ENCODE measurements around the gene MYPN.

Gene MYPN

GRCh38 chr10:68135922-68136792, 26.9 kb downstream of the MYPN start (continued):
- TF ChIP-seq ZNF391 (tag by site-specific recombination; IDR thresholded peaks at IDR 0.05; ENCODE audit: borderline replicate concordance, low read depth) = 0 out of 2 replicates have a peak, but pooled peaks have one; percentile 29
- TF ChIP-seq ZNF776 (tag by site-specific recombination; IDR thresholded peaks at IDR 0.05; ENCODE audit: borderline replicate concordance) = no peak
- TF ChIP-seq, protein P1, sequence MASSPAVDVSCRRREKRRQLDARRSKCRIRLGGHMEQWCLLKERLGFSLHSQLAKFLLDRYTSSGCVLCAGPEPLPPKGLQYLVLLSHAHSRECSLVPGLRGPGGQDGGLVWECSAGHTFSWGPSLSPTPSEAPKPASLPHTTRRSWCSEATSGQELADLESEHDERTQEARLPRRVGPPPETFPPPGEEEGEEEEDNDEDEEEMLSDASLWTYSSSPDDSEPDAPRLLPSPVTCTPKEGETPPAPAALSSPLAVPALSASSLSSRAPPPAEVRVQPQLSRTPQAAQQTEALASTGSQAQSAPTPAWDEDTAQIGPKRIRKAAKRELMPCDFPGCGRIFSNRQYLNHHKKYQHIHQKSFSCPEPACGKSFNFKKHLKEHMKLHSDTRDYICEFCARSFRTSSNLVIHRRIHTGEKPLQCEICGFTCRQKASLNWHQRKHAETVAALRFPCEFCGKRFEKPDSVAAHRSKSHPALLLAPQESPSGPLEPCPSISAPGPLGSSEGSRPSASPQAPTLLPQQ (tag by site-specific recombination; IDR thresholded peaks at IDR 0.05) = peak; percentile 90
- TF ChIP-seq, protein P2, sequence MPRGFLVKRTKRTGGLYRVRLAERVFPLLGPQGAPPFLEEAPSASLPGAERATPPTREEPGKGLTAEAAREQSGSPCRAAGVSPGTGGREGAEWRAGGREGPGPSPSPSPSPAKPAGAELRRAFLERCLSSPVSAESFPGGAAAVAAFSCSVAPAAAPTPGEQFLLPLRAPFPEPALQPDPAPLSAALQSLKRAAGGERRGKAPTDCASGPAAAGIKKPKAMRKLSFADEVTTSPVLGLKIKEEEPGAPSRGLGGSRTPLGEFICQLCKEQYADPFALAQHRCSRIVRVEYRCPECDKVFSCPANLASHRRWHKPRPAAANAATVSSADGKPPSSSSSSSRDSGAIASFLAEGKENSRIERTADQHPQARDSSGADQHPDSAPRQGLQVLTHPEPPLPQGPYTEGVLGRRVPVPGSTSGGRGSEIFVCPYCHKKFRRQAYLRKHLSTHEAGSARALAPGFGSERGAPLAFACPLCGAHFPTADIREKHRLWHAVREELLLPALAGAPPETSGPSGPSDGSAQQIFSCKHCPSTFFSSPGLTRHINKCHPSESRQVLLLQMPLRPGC (tag by site-specific recombination; IDR thresholded peaks at IDR 0.05) = peak; percentile 97
- TF ChIP-seq TSHZ1 (tag by site-specific recombination; IDR thresholded peaks at IDR 0.05; ENCODE audit: borderline replicate concordance) = peak; percentile 68
- TF ChIP-seq ZNF335 (tag by site-specific recombination; conservative IDR thresholded peaks at IDR 0.05) = peak; percentile 87
- no peak for TF ChIP-seq REPIN1 (tag by site-specific recombination; IDR thresholded peaks at IDR 0.05; ENCODE audit: low read depth)
- no peak for TF ChIP-seq KLF7 (tag by site-specific recombination; IDR thresholded peaks at IDR 0.05; ENCODE audit: borderline replicate concordance)
- peak; percentile 18; the same call in 1 of the 2 replicates for TF ChIP-seq KLF10 (tag by site-specific recombination; IDR thresholded peaks at IDR 0.05)
- TF ChIP-seq ZBTB7A (tag by site-specific recombination; IDR thresholded peaks at IDR 0.05; ENCODE audit: low read depth) = no peak
- TF ChIP-seq, protein P3, sequence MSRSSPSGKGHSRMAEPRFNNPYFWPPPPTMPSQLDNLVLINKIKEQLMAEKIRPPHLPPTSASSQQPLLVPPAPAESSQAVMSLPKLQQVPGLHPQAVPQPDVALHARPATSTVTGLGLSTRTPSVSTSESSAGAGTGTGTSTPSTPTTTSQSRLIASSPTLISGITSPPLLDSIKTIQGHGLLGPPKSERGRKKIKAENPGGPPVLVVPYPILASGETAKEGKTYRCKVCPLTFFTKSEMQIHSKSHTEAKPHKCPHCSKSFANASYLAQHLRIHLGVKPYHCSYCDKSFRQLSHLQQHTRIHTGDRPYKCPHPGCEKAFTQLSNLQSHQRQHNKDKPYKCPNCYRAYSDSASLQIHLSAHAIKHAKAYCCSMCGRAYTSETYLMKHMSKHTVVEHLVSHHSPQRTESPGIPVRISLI (tag by site-specific recombination; IDR thresholded peaks at IDR 0.05) = peak; percentile 76
- no peak for TF ChIP-seq GLIS1 (tag by site-specific recombination; IDR thresholded peaks at IDR 0.05)
- TF ChIP-seq ZNF501 (tag by site-specific recombination; IDR thresholded peaks at IDR 0.05) = 0 out of 2 replicates have a peak, but pooled peaks have one; percentile 24
- TF ChIP-seq KLF8 (tag by site-specific recombination; IDR thresholded peaks at IDR 0.05) = peak; percentile 54; the same call in 1 of the 2 replicates
- TF ChIP-seq, protein P4, sequence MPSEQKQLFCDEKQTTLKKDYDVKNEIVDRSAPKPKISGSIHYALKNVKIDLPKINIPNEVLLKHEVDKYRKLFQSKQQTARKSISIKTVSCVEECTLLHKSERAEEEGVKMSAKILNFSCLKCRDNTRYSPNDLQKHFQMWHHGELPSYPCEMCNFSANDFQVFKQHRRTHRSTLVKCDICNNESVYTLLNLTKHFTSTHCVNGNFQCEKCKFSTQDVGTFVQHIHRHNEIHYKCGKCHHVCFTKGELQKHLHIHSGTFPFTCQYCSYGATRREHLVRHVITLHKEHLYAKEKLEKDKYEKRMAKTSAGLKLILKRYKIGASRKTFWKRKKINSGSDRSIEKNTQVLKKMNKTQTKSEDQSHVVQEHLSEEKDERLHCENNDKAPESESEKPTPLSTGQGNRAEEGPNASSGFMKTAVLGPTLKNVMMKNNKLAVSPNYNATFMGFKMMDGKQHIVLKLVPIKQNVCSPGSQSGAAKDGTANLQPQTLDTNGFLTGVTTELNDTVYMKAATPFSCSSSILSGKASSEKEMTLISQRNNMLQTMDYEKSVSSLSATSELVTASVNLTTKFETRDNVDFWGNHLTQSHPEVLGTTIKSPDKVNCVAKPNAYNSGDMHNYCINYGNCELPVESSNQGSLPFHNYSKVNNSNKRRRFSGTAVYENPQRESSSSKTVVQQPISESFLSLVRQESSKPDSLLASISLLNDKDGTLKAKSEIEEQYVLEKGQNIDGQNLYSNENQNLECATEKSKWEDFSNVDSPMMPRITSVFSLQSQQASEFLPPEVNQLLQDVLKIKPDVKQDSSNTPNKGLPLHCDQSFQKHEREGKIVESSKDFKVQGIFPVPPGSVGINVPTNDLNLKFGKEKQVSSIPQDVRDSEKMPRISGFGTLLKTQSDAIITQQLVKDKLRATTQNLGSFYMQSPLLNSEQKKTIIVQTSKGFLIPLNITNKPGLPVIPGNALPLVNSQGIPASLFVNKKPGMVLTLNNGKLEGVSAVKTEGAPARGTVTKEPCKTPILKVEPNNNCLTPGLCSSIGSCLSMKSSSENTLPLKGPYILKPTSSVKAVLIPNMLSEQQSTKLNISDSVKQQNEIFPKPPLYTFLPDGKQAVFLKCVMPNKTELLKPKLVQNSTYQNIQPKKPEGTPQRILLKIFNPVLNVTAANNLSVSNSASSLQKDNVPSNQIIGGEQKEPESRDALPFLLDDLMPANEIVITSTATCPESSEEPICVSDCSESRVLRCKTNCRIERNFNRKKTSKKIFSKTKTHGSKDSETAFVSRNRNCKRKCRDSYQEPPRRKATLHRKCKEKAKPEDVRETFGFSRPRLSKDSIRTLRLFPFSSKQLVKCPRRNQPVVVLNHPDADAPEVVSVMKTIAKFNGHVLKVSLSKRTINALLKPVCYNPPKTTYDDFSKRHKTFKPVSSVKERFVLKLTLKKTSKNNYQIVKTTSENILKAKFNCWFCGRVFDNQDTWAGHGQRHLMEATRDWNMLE (tag by site-specific recombination; conservative IDR thresholded peaks at IDR 0.05; ENCODE audit: low read depth) = no peak
- peak; percentile 81 for TF ChIP-seq ZNF24 (tag by site-specific recombination; IDR thresholded peaks at IDR 0.05)
- no peak for TF ChIP-seq ZSCAN4 (tag by site-specific recombination; IDR thresholded peaks at IDR 0.05)
- TF ChIP-seq ZNF184 (tag by site-specific recombination; IDR thresholded peaks at IDR 0.05) = peak; percentile 28
- TF ChIP-seq ZFP69B (tag by site-specific recombination; IDR thresholded peaks at IDR 0.05) = peak; percentile 82
- peak; percentile 51; the same call in 1 of the 2 replicates for TF ChIP-seq ZXDB (tag by site-specific recombination; IDR thresholded peaks at IDR 0.05)
- peak; percentile 79 for TF ChIP-seq KLF17 (tag by site-specific recombination; IDR thresholded peaks at IDR 0.05)
